ENCODE measurements around the gene VAC14.

DNA sequence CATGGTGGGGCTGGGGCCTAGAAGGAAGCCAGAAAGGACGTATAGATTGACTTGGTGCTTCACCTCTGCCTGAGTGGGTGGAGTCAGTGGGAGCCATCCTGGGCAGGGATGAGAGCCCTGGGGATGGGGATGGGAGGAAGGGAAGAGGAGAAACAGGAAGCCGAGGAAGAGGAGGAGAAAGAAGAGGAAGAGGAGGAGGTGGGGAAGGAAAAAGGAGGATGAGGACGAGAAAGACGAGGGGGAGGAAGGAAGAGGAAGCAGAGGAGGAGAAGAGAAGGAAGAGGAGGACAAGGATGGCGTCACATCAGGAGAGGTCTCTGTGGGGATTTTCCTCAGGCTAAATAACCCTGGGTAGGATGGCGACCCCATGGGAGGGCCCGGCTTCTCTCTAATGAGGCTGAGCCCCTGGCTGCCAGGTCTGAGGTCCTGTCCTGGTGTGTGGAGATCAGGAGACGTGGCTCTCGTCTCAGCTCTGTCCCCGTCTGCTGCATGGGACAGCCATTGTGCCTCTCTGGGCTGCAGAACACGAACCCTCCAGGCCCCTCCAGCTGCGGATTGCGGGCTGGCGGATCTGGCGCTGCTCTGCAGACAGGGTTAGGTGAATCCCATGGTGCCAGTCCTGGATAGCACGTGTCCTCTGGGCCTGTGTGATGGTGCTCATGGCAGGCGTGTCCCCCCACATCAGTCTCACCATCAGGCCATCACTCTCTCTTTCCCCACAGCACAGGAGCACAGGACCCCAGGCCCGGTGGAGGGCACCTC lies 79.6 kb downstream of the VAC14 start:
- TF ChIP-seq, protein P1, sequence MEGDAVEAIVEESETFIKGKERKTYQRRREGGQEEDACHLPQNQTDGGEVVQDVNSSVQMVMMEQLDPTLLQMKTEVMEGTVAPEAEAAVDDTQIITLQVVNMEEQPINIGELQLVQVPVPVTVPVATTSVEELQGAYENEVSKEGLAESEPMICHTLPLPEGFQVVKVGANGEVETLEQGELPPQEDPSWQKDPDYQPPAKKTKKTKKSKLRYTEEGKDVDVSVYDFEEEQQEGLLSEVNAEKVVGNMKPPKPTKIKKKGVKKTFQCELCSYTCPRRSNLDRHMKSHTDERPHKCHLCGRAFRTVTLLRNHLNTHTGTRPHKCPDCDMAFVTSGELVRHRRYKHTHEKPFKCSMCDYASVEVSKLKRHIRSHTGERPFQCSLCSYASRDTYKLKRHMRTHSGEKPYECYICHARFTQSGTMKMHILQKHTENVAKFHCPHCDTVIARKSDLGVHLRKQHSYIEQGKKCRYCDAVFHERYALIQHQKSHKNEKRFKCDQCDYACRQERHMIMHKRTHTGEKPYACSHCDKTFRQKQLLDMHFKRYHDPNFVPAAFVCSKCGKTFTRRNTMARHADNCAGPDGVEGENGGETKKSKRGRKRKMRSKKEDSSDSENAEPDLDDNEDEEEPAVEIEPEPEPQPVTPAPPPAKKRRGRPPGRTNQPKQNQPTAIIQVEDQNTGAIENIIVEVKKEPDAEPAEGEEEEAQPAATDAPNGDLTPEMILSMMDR (IDR thresholded peaks at IDR 0.05): no peak
- TF ChIP-seq POLR2A (IDR thresholded peaks at IDR 0.05): no peak
